Ovary (tissue), 9 donors: ENCODE data around the gene TPSG1. TPM values are rescaled to one million over a fixed set of nuclear protein-coding genes. Genes with fewer than 3 reads are reported as not detected.
"Not testable (repeated sequence)": the region's sequence is repeated elsewhere in the genome, so short reads cannot be mapped to it uniquely, and the experiment has no call there.

Experiments
- DNase-seq, 5 donors: peaks; one replicate each; pipeline ENCODE4 v3.0.0-alpha.2; 2019 to 2020
- H3K27ac ChIP-seq, 2 donors: fragments of 200-600 bp; one replicate each; pipeline versions ENCODE4 v1.5.1 to v1.8.0; 2019 to 2022
- H3K27me3 ChIP-seq: fragments of 200-600 bp; one replicate; pipeline ENCODE4 v1.8.0; 2022
- H3K36me3 ChIP-seq: fragments of 200-600 bp; sonication (generic); one replicate; pipeline ENCODE4 v1.5.1; 2019
- H3K4me1 ChIP-seq: one replicate; pipeline ENCODE4 v1.8.1; 2013; ENCODE audit warnings: mild to moderate bottlenecking, moderate library complexity; ENCODE audit not compliant: insufficient read depth
- H3K4me3 ChIP-seq: fragments of 200-600 bp; sonication (generic); one replicate; pipeline ENCODE4 v1.5.1; 2017
- H3K9me3 ChIP-seq, 2 donors: fragments of 200-600 bp in 1 of 2; sonication (generic) in 1 of 2; one replicate each; pipeline versions ENCODE4 v1.5.1 to v1.8.1; 2013 to 2019; ENCODE audit warnings: mild to moderate bottlenecking in 1 of 2, moderate library complexity in 1 of 2
- EP300 ChIP-seq: sonication (generic); formaldehyde crosslinking; IDR thresholded peaks from one replicate; pipeline ENCODE4 v1.6.1; 2017; ENCODE audit warnings: antibody characterized with exemption
- POLR2A ChIP-seq: fragments of 450-650 bp; IDR thresholded peaks from one replicate; pipeline ENCODE4 v1.6.1; 2017; ENCODE audit warnings: antibody characterized with exemption, mild to moderate bottlenecking, moderate library complexity
- WGBS, 3 donors: extraction: QIAGEN DNeasy Blood & Tissue Kit in 1 of 3; methylation state at CpG; one replicate each; pipeline versions ENCODE4 v1.1.5 to v1.1.7; 2013 to 2017; 5-methylcytosine and 5-hydroxymethylcytosine counted together
- intact Hi-C, 4 donors: fragments of 100-400 bp; cut with DNase I; formaldehyde crosslinking; loops; one replicate each; pipeline versions ENCODE4 v1.11.0 to v1.15.1; 2022 to 2023
- polyA plus RNA-seq, 2 donors: library from polyadenylated mRNA; stranded (reverse); fragments of 200-250 nt in 1 of 2; fragments of 350-450 nt in 1 of 2; fragmentation: Illumina TruSeq in 1 of 2; extraction: RNeasy Lipid Tissue Mini Kit (QIAGEN cat#74804) in 1 of 2; gene quantifications; one replicate each; pipeline ENCODE4 v1.2.3, GENCODE V29; 2013 to 2014
- total RNA-seq, 7 donors: library from RNA; depleted of rRNA in 2 of 7; stranded (reverse); fragments of >200 nt in 2 of 7; fragmentation: NEBNext Ultra II Directional in 3 of 7; extraction: Animal tissue kit (Norgen Biotek cat#: 25700) in 3 of 7; gene quantifications; one replicate each; pipeline versions ENCODE4 v1.1.0 to v1.2.4, GENCODE V29; 2016 to 2023
- TF ChIP-seq, protein P1 (sequence below), 3 donors: fragments of 450-650 bp in 2 of 3; fragments of 200-600 bp in 1 of 3; IDR thresholded peaks; one replicate each; pipeline versions ENCODE4 v1.5.1 to v1.8.0; 2016 to 2022; ENCODE audit warnings: antibody characterized with exemption in 3 of 3, mild to moderate bottlenecking in 1 of 3
- donor health status: DM: no; HTN: no; CAD: no; lungs with moderate emphysema.
- donor health status: DM: no; HTN: no; CAD: no.
- donor health status: Bipolar disorder and iron deficiency.
- donor health status: DM: yes; HTN: yes; CAD: no.
- donor health status: DM: no; HTN: no; CAD: no.
- donor health status: DM: yes; HTN: yes; CAD: no.

Gene TPSG1
- total and polyA plus RNA-seq, 9 donors, result 0.08 to 1.3 (median 0.22) TPM; not detected in 6

GRCh38 chr16:1225728-1226311 is 752 bp upstream of the TPSG1 start:
- 21 to 29% (median 28%) methylated on average over 15 to 24 of the region's 24 CpGs for WGBS, 3 donors

GRCh38 chr16:1224558-1224957 is 510 bp downstream of the TPSG1 start:
- no peaks in the 10 kb centered on the region for H3K9me3 ChIP-seq
- H3K27ac ChIP-seq, result no peak overlapping the region
- H3K36me3 ChIP-seq, result no peaks in the 10 kb centered on the region

More at GRCh38 chr16:1225728-1226311, 752 bp upstream of the TPSG1 start:
- peak in 2 of 5 donors; percentile 24 to 34 for DNase-seq
- H3K36me3 ChIP-seq, H3K4me1 ChIP-seq, intact Hi-C loops, H3K4me3 ChIP-seq, H3K27me3 ChIP-seq, H3K9me3 ChIP-seq: not testable (repeated sequence)
- peak overlapping the region in 1 of 2 donors; percentile 32 for H3K27ac ChIP-seq

DNA sequence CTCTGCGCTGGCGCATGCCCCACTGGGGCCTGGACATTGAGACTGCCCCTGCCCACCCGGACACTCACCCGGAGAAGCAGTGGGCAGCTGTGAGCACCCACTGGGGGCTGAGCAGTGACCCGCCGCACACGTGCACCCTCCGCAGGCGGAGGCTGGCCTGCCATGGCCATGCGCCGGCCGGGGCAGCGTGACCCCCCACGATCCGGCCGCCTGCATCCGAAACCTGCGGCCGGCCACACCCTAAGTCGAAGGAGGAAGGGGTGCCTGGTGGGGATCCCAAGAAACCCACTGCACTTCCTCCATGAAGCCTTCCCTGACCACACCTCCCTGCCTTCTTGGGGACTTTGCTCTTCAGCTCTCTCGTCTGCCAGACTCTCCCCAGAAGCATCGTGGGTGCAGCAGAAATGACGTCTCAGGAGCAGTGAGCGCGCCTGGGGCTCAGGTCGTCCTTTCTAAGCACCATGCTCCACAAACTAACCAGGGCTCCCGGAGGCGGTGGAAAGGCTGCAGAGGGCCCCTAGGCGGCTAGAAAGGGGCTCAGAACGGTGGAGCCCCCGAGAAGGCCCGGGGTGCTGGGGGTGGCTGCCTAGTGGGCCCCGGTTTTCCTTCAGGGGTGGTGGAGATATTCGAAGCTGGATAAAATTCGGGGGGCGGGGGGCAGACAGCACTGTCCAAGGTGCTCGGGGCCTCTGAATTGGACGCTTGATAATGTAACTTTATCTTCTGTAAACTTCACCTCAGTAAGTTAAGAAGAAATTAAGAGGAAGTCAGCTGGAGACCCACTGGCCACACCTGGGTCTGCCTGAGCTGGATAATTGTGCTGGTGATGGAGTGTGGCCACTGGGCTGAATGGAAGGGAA is 1.5 kb downstream of the TPSG1 start:
- DNase-seq, result no peak
- intact Hi-C loops, result no loop called here
- H3K4me3 ChIP-seq, result no peak overlapping the region
- H3K27me3 ChIP-seq, result no peaks in the 10 kb centered on the region
- WGBS, 3 donors, result 79 to 85% (median 82%) methylated on average over 37 to 38 of the region's 38 CpGs
- no peaks in the 10 kb centered on the region for H3K36me3 ChIP-seq
- no peaks in the 10 kb centered on the region for H3K4me1 ChIP-seq
- TF ChIP-seq, protein P1, sequence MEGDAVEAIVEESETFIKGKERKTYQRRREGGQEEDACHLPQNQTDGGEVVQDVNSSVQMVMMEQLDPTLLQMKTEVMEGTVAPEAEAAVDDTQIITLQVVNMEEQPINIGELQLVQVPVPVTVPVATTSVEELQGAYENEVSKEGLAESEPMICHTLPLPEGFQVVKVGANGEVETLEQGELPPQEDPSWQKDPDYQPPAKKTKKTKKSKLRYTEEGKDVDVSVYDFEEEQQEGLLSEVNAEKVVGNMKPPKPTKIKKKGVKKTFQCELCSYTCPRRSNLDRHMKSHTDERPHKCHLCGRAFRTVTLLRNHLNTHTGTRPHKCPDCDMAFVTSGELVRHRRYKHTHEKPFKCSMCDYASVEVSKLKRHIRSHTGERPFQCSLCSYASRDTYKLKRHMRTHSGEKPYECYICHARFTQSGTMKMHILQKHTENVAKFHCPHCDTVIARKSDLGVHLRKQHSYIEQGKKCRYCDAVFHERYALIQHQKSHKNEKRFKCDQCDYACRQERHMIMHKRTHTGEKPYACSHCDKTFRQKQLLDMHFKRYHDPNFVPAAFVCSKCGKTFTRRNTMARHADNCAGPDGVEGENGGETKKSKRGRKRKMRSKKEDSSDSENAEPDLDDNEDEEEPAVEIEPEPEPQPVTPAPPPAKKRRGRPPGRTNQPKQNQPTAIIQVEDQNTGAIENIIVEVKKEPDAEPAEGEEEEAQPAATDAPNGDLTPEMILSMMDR (IDR thresholded peaks at IDR 0.05), result no peak
- TF ChIP-seq POLR2A (no peak), EP300 (no peak)
- no peaks in the 10 kb centered on the region for H3K9me3 ChIP-seq
- H3K27ac ChIP-seq, result no peak overlapping the region

More at GRCh38 chr16:1224558-1224957, 510 bp downstream of the TPSG1 start:
- Histone ChIP-seq H3K27me3 (no peaks in the 10 kb centered on the region), H3K4me1 (no peaks in the 10 kb centered on the region), H3K4me3 (no peak overlapping the region)
- DNase-seq, result no peak
- TF ChIP-seq EP300 (no peak), POLR2A (no peak)
- TF ChIP-seq, protein P1 (IDR thresholded peaks at IDR 0.05), result no peak
- intact Hi-C loops, result no loop called here
- 55 to 71% (median 66%) methylated on average over 7 to 9 of the region's 9 CpGs for WGBS, 3 donors

- TF ChIP-seq EP300, result no peak
- TF ChIP-seq, protein P1 (IDR thresholded peaks at IDR 0.05), result no peak
- no peak for TF ChIP-seq POLR2A
- intact Hi-C loops, result no loop called here
- H3K36me3 ChIP-seq, result no peaks in the 10 kb centered on the region
- no peak for DNase-seq
- no peaks in the 10 kb centered on the region for H3K4me1 ChIP-seq
- no peaks in the 10 kb centered on the region for H3K9me3 ChIP-seq
- 71 to 77% (median 74%) methylated on average over 24 to 25 of the region's 25 CpGs for WGBS, 3 donors
- H3K27ac ChIP-seq, result no peak overlapping the region
- no peak overlapping the region for H3K4me3 ChIP-seq
- H3K27me3 ChIP-seq, result no peaks in the 10 kb centered on the region
Measured at GRCh38 chr16:1222553-1223354, 2.3 kb downstream of the TPSG1 start.
